NCI-H187 treated with DMSO at 0.1 percent for 48 hours (cell line): ENCODE measurements around the gene MAB21L4.

ENCODE experiments used
- DNase-seq: peaks from one replicate; lab custom pipeline; 2025; lab: John Stamatoyannopoulos, UW

The MAB21L4 gene

GRCh38 chr2:240925191-240925567 is 29.2 kb upstream of the MAB21L4 start:
- DNase-seq: no peak

- no peak for DNase-seq
Measured at GRCh38 chr2:240922982-240923537, 27.1 kb upstream of the MAB21L4 start.

DNA sequence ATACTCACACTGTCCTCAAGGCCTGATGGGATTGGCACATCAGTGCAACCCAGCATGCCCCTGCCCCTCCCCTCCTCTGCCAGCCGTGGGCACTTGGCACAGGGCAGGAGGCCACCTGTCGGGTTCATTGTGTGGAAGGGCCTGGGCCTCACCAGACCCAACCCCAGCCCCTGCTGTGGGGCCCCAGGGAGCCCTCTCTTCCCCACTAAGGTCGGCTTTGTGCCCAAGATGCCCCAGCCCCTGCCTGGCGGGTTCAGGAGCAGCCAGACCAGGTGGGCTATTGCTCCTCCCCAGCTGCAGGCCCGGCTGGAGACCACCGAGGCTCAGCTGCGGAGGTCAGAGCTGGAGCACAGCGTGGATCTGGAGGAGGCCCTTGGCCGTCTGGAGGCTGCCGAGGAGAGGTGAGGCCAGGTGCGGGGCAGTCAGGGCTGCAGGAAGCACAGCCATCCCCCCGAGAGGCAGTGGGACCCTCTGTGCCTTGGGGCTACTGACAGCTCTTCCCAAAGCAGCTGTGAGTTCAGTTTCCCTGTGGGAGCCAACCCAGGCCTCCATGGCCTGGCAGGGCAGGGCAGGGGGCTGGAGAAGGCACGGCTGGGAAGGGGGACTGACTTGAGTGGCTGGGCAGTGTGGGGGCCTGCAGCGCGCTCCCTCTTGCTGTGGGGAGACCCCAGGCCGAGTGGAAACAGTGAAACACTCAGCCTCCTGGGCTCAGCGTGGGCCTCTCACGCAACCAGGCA is 26.5 kb upstream of the MAB21L4 start:
- DNase-seq: no peak

DNA sequence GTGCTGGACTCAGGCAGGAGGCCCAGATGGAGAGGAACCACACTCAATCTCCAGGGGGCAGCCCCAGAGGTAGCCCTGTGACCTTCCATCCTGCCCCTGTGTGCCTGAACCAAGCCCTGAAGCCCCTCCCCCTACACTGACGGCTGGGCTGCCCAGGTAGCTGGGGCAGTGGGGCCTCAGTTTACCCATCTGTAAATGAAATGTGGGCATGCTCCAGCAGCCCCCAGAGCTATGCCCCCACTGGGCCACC is 26.0 kb upstream of the MAB21L4 start:
- DNase-seq: no peak

GRCh38 chr2:240921311-240921994 is 25.5 kb upstream of the MAB21L4 start:
- no peak for DNase-seq

- DNase-seq: no peak
Measured at GRCh38 chr2:240920783-240921231, 24.9 kb upstream of the MAB21L4 start.

DNA sequence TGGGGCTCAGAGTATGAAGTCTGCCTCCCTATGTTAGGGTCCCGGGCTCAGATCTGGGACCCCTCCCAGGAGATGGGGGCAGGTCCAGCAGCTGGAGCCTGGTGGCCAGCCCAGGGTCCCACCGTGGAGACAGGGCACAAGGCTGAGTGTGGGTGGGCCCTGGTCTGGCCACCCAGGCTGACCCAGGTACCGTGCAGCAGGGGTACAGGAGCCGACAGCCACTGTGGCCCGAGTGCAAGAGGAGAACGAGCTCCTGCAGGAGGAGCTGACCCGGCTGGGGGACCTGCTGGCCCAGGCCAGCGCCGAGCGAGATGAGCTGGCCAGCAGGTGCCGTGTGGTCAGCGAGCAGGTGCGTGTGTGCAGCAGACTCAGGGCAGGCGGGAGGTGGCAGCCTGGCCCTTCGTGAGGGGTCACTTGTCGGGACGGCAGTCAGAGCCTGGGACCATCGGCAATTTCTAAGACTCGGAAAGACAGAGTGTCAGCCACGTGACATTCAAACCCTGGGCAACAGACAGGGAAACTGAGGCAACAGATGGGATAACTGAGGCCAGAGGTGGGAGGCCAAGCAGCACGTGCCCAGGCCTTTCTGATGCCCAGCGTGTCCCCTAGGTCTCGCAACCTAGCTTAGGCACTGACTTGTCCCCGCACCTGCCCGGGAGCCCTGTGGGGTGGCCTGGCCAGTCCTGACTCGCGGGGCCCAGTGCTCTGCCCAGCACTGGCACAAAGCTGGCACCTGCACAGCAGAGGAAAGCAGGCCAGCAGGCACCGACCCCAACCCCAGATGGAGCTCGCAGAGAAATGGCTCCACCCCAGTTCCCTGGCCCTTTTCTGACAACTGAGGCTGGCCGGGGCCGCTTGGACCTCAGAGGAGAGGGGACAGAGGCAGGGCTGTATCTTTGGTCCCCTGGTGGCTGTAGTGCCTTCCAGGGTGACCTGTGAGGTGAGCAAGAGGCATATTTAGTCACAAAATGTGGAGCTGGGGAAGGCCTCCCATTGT is 24.1 kb upstream of the MAB21L4 start:
- DNase-seq: no peak

DNA sequence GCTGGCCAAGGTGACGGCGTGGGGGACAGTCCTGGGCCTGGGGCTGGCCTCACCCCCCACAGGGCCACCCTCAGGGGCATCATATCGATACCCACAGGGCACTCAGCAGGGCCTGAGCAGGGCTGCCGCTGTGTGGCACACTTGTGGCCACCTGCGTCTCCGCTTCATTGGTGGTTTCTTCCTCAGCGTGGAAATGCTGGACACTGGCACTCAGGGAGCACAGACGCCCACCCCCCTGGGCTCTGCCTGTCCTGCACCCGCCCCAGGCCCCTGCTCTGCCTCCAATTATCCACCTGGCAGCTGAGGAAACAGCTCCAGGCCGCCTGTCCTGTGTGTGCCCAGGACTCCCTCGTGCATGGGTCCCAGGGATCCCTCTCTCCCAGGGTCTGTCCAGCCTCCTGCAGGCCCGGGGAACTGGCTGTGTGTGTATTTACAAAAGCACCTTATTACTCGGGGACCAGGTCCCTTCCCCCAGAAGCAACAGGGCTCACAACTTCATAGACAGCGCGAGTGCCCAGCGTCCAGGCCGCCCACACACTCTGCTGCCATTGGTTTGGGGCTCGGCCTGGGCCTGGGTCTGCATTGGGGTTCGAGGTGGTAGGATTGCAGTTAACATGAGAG is 23.3 kb upstream of the MAB21L4 start:
- DNase-seq: no peak

DNA sequence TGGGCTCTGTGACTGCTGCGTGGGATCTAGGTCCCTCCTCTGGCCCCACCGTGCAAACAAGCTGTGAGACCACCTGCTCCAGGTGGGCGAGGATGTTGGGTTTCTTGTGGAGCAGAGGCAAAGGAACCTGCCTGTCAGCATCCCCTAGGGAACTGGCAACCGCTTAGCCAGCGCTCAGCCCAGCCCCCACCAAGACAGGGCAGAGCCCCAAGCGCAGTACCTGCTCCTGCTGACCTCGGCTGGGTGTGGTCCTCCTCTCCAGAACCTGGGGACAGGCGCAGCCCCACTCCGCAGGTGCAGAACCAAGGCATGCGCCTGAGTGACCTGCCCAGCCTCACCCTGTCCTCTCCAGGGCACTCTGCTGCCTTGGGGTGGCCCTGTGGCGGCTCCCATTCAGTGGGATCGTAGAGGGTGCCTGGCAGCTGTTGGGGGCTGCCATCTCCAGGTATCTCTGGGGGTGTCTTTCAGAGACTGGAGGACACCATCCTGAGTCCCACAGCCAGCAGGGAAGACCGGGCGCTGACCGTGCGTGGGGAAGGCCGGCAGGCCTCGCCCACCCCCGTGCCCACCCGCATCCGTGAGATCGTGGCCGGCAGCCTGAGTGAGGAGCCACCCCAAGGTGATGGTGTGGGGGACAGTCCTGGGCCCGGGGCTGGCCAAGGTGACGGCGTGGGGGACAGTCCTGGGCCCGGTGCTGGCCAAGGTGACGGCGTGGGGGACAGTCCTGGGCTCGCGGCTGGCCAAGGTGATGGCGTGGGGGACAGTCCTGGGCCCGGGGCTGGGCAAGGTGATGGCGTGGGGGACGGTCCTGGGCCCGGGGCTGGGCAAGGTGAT is 22.5 kb upstream of the MAB21L4 start:
- no peak for DNase-seq

DNA sequence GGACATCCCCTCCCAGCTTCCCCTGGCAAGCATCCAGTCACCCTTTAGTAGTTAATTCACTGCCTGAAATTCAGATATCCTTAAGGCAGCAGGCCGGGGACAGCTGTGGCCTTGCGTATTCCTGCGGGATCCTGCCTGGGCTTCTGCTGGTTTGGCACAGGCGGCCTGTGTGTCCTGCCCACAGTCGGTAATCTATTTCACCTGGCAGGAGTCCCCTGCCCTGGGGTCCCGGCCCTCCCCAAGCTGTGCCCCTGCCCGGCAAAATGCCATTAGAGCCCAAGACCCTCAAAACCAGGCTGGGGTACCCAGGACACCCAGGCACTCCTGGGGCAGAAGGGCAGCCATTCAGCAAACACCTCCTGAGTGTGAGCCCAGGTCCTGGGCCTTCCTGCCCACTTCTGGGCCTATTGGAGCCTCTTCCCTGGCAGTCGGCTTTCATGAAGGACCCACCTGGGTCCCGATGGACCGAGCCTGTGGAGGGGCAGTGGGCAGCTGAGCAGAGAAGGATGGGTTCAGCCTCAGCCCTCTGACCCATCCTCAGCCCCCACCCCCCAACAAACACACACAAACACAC is 21.8 kb upstream of the MAB21L4 start:
- no peak for DNase-seq

DNA sequence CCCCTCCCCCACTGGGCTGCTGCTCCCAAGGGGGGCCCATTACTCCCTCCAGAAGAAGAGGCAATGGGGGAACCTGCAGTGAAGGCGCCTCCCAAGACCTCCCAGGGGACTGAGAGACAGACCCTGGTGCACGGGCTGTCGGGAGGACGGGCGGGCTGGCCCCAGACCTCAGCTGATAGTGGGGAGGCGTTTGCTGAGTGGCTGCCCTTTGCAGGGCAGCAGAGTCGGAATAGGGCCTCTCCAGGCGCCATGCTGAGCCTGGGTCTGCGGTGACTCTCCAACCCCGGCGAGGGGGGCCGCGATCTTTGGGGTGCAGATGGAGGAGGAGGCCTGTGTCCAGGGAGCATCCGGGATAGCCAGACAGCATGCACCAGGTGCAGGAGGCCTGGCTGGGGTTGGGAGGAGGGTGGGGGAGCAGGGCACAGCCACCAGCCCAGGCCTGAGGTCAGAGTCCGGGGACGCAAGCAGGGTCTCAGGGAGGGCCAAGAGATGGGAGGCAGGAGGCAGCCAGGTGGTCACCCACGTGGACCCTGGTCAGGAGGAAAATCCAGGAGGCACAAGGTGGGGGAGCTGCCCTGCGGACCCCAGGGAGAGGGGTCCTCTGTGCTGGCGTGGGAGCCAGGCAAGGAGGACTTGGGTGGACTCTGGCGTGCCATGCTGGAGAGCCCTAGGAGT is 21.2 kb upstream of the MAB21L4 start:
- DNase-seq: no peak

- DNase-seq: no peak
Measured at GRCh38 chr2:240916571-240917008, 20.6 kb upstream of the MAB21L4 start.

DNA sequence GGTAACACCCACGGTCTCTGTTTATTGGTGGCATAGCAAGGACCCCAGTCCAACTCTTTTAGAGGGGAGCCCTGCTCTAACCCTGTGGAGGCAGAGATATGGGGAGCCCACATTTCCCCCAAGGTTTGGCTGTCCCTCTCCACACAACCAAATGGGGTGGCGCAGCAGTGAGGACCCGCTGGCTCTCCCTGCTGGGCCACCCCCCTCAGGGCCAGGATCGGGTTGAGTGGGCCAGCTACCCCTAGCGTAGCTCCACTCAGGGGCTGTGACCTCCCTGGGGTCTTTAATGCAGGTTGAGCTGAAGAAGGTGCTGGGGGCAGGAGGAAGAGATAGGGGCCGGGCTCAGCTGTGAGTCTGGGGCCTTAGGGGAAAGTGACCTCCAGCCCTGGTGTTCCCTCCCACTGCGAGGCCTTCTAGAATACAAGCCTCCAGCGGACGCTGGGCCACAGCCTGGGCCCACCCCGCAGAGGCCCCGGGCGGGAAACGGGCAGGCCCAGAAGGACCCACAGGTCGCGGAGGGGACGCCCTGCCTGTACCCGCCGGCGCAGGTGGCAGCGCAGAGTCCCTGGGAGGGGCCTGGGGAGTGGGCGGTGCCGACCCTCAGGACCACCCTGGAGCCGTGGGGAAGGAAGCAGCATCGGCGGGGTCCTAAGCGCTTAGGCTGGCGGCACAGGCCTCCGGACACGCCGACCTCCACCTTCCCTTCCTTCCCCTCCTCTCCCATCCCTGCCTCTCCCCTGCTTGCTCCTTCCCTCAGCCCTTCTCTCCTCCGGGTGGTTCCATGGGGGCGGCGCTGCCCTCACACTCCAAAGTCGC is 19.8 kb upstream of the MAB21L4 start:
- DNase-seq: no peak

DNA sequence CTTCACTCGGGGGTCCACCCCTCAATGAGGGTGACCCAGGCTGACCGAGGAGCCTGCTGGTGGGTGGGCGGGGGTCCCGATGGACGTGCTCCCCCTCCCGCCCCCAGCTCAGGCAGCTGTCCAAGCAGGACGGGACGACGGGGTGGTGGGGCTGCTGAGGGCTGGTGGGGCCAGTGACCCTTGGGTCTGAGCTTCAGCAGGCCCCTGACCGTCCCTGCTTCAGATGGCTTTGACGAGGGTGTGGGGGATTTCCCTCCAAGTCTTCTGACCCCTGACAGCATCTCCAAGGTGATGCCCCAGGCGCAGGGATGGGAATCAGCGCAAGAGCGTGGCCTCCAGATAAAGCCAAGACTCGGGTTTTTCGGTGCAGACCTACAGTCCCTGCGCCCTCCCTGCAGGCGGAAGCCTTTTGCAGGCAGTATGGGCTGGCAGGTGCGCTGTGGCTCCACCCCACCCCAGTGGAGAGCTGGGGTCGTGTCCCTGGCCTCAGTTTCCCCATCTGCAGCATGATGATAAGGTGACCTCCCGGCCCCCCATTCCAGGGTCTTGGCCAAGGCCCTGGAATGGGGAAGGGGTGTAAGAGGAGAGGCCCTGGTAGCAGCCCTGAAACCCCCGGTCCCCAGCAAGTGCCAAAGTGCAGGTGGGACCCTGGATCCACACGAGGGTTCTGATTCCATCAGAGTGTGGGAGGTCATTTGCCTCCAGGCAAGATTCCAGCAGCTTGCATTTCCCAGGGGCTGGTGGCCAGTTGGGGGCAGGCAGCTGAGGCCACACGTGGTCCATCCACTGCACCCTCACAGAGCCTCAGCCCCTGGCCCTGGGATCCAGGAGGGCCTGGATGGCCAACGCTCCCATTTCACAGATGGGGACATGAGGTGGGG is 18.9 kb upstream of the MAB21L4 start:
- no peak for DNase-seq

GRCh38 chr2:240913810-240914644 is 18.1 kb upstream of the MAB21L4 start:
- DNase-seq: no peak

DNA sequence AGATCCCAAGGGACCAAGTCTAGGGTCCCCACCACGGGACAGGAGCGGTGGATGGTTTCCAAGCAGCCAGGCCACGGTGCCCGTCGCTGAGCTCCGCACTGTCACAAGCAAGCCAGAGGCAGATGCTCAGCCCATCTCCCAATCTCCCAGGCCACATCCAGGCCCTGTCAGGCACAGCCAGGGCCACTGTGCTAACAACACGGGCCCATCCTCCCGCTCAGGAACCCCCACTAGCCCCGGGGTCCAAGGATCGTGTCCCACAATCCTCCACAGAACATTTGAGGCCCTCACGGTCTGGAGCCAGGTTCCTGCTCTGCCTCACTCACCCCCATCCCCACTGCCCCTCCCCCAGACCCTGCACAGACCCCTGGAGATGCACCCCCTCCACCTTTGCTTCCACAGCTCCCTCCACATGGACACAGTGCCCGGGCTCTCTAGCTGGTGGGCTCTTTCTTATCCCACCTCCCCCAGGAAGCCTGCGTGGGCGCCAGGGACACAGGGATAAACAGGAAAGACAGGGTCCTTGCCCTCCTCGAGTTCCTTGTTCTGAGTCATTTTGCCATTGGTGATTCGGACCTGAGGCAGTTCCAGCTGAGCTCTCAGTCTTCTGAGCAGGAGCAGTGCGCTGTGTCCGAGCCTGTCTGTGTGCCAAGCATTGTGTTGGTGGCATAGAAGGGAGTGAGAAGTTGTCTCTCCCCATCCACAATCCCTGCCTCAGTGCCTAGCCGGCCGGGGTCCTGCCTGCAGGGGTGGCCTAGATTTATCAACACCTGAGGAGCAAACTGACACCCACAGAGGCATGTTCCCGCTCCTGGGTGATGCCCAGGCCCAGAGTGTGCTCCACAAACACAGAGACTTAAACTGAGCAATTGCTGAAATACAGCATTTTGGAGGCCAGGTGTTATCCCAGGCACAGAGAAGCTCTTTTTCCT is 17.2 kb upstream of the MAB21L4 start:
- DNase-seq: no peak
